OCI-LY1 (cell line): Measurements from ENCODE around the gene COX4I1.

ENCODE experiments used
- H2AFZ ChIP-seq: fragments of 200-600 bp; sonication (generic), shearing (Covaris generic); 2 replicates; pipeline ENCODE4 v1.6.0; 2014; ENCODE audit warnings: antibody characterized with exemption, mild to moderate bottlenecking, low read length
- H3F3A ChIP-seq: fragments of 200-600 bp; sonication (generic), shearing (Covaris generic); 2 replicates; pipeline ENCODE4 v1.6.0; 2014; ENCODE audit warnings: mild to moderate bottlenecking, antibody characterized with exemption, low read length, moderate library complexity; ENCODE audit not compliant: insufficient read depth
- H3K27ac ChIP-seq: fragments of 200-600 bp; sonication (generic); 2 replicates; pipeline ENCODE4 v1.5.1; 2014; ENCODE audit warnings: low read length, mixed run types, mild to moderate bottlenecking, low read depth; ENCODE audit not compliant: poor library complexity, severe bottlenecking
- H3K27me3 ChIP-seq: fragments of 200-600 bp; sonication (generic); 2 replicates; pipeline ENCODE4 v1.6.0; 2014; ENCODE audit warnings: antibody characterized with exemption, mild to moderate bottlenecking, low read length, moderate library complexity; ENCODE audit not compliant: insufficient read depth
- H3K36me3 ChIP-seq: fragments of 200-600 bp; sonication (generic); 2 replicates; pipeline ENCODE4 v1.6.1; 2014; ENCODE audit warnings: mild to moderate bottlenecking, antibody characterized with exemption, low read length, moderate library complexity, mixed read lengths; ENCODE audit not compliant: insufficient read depth
- H3K4me1 ChIP-seq: fragments of 200-600 bp; sonication (generic); 2 replicates; pipeline ENCODE4 v1.5.1; 2014; ENCODE audit warnings: mild to moderate bottlenecking, low read length, moderate library complexity; ENCODE audit not compliant: insufficient read depth, severe bottlenecking
- H3K4me2 ChIP-seq: fragments of 200-600 bp; sonication (generic), shearing (Covaris generic); 2 replicates; pipeline ENCODE4 v1.6.1; 2014; ENCODE audit warnings: low read length
- H3K4me3 ChIP-seq: fragments of 200-600 bp; sonication (generic); 2 replicates; pipeline ENCODE4 v1.5.1; 2014; ENCODE audit warnings: low read length, low read depth, mild to moderate bottlenecking, mixed read lengths; ENCODE audit not compliant: poor library complexity, severe bottlenecking
- H3K79me2 ChIP-seq: fragments of 200-600 bp; shearing (Covaris generic); 2 replicates; pipeline ENCODE4 v1.6.1; 2016; ENCODE audit warnings: mixed run types, low read length, mixed read lengths; ENCODE audit not compliant: insufficient read depth
- H3K9ac ChIP-seq: fragments of 200-600 bp; sonication (generic), shearing (Covaris generic); 2 replicates; pipeline ENCODE4 v1.6.1; 2014; ENCODE audit warnings: mild to moderate bottlenecking, low read length, mixed read lengths
- H3K9me2 ChIP-seq: fragments of 200-600 bp; sonication (generic), shearing (Covaris generic); 2 replicates; pipeline ENCODE4 v1.6.1; 2014; ENCODE audit warnings: low read depth, mild to moderate bottlenecking, low read length, mixed read lengths
- H3K9me3 ChIP-seq: fragments of 200-600 bp; shearing (Covaris generic); 2 replicates; pipeline ENCODE4 v1.6.1; 2014; ENCODE audit warnings: low read length, mixed read lengths
- H4K20me1 ChIP-seq: fragments of 200-600 bp; sonication (generic), shearing (Covaris generic); 2 replicates; pipeline ENCODE4 v1.6.0; 2016; ENCODE audit warnings: mild to moderate bottlenecking, low read length; ENCODE audit not compliant: insufficient read depth
- EZH2 ChIP-seq: fragments of 200-600 bp; sonication (generic), shearing (Covaris generic); IDR thresholded peaks from 2 replicates; pipeline ENCODE4 v1.8.0; 2017; ENCODE audit warnings: borderline replicate concordance, mixed run types, mild to moderate bottlenecking, antibody characterized with exemption, low read length, moderate library complexity, mixed read lengths
- TF ChIP-seq, protein P1 (sequence below): fragments of 200-600 bp; sonication (generic), shearing (Covaris generic); IDR thresholded peaks from 2 replicates; pipeline ENCODE4 v1.5.1; 2017; ENCODE audit warnings: mild to moderate bottlenecking, antibody characterized with exemption, low read length, moderate library complexity, mixed read lengths

COX4I1 gene

DNA sequence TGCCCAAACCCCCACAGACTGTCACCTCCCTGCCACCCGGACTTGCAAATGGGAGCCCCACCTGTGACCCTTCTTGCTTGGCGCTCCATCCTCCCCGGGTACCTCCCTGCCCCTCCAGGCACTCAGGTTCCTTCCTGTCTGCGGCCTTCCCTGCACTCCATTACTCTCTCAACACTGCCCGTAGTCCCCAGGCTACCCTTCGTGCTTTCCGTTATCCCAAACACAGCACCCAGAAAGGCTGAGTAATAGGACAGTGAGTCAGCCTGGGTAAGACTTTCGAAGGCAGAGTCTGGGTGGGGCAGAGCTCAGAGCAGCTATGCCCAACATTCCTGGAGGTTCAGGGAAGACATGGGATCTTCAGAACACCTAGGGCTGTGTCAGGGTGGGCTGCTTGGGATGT is 32.0 kb upstream of the COX4I1 start:
- no peak overlapping the region for H3K9ac ChIP-seq
- H3K9me3 ChIP-seq = no peaks in the 10 kb centered on the region
- no peaks in the 10 kb centered on the region for H4K20me1 ChIP-seq
- no peak overlapping the region for H3K27ac ChIP-seq
- H3F3A ChIP-seq = no peaks in the 10 kb centered on the region
- no peaks in the 10 kb centered on the region; the same call in 1 of the 2 replicates for H3K36me3 ChIP-seq
- TF ChIP-seq, protein P1, sequence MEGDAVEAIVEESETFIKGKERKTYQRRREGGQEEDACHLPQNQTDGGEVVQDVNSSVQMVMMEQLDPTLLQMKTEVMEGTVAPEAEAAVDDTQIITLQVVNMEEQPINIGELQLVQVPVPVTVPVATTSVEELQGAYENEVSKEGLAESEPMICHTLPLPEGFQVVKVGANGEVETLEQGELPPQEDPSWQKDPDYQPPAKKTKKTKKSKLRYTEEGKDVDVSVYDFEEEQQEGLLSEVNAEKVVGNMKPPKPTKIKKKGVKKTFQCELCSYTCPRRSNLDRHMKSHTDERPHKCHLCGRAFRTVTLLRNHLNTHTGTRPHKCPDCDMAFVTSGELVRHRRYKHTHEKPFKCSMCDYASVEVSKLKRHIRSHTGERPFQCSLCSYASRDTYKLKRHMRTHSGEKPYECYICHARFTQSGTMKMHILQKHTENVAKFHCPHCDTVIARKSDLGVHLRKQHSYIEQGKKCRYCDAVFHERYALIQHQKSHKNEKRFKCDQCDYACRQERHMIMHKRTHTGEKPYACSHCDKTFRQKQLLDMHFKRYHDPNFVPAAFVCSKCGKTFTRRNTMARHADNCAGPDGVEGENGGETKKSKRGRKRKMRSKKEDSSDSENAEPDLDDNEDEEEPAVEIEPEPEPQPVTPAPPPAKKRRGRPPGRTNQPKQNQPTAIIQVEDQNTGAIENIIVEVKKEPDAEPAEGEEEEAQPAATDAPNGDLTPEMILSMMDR = no peak
- no peak for TF ChIP-seq EZH2
- no peaks in the 10 kb centered on the region for H3K4me1 ChIP-seq
- H3K9me2 ChIP-seq = no peaks in the 10 kb centered on the region
- no peak overlapping the region for H3K4me3 ChIP-seq
- H3K79me2 ChIP-seq = no peaks in the 10 kb centered on the region
- no peaks in the 10 kb centered on the region for H3K27me3 ChIP-seq
- no peak overlapping the region for H2AFZ ChIP-seq
- H3K4me2 ChIP-seq = no peak overlapping the region

DNA sequence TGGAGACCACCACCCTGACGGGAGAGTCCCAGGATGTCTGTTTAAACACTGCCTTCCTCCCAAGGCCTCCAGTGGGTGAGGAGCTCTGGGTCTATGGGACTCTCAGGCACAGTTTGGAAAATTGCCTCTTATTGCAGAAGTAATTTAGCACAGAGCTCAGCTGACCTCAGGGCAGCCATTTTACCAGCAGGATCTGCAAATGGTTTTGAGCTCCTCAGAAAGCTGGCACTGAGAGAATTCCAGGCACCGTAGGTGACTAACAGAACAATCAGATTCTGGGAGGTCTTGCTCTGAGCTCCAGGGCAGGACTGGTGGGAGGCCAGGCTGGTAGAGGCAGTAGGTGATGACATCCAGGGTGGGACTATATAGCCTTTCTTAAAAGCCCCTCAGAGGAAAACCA is 31.3 kb upstream of the COX4I1 start:
- H3F3A ChIP-seq = no peaks in the 10 kb centered on the region
- H3K27ac ChIP-seq = no peak overlapping the region
- H3K9me2 ChIP-seq = no peaks in the 10 kb centered on the region
- H3K79me2 ChIP-seq = no peaks in the 10 kb centered on the region
- no peak overlapping the region for H2AFZ ChIP-seq
- no peak overlapping the region for H3K4me2 ChIP-seq
- H3K36me3 ChIP-seq = no peaks in the 10 kb centered on the region; the same call in 1 of the 2 replicates
- no peaks in the 10 kb centered on the region for H4K20me1 ChIP-seq
- H3K4me3 ChIP-seq = no peak overlapping the region
- no peaks in the 10 kb centered on the region for H3K9me3 ChIP-seq
- TF ChIP-seq, protein P1 = no peak
- TF ChIP-seq EZH2 = no peak
- no peak overlapping the region for H3K9ac ChIP-seq
- no peaks in the 10 kb centered on the region for H3K4me1 ChIP-seq
- H3K27me3 ChIP-seq = no peaks in the 10 kb centered on the region

DNA sequence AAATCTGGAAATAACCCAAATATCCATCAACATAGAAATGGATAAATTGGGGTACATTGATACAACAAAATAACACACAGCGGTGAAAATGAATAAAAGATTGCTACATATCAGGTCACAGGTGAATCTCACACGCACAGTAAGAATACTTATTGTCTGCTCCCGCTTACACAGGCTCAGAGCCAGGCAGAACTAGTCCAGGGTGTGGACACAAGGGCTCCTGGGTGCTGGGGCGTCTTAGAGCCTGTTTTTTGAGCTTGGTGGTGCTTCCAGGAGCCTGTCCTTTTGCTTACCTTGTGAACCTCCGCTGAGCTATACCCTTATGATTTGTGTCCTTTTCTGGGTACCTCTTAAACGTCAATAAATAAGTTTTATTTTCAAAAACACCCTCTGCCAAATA is 28.8 kb upstream of the COX4I1 start:
- Histone ChIP-seq H3K27ac (no peak overlapping the region), H3K9me2 (no peaks in the 10 kb centered on the region), H3F3A (no peaks in the 10 kb centered on the region), H3K36me3 (no peaks in the 10 kb centered on the region; the same call in 1 of the 2 replicates), H3K4me3 (no peak overlapping the region), H3K79me2 (no peaks in the 10 kb centered on the region), H3K9me3 (no peaks in the 10 kb centered on the region), H3K27me3 (no peaks in the 10 kb centered on the region), H2AFZ (no peak overlapping the region), H3K4me2 (no peak overlapping the region), H3K4me1 (no peaks in the 10 kb centered on the region), H3K9ac (no peak overlapping the region), H4K20me1 (no peaks in the 10 kb centered on the region)
- no peak for TF ChIP-seq EZH2
- TF ChIP-seq, protein P1 = no peak
